GM19463 (cell line): ENCODE results near the gene WASF2.

ENCODE experiments used
- ATAC-seq: cut with Tn5 transposase; IDR thresholded peaks from one replicate; pipeline ENCODE4 v1.9.1; 2021; ENCODE audit warnings: mild to moderate bottlenecking, moderate library complexity; ENCODE audit not compliant: unreplicated experiment

Gene WASF2

GRCh38 chr1:27522432-27523336, 32.7 kb upstream of the WASF2 start:
- ATAC-seq = no peak

- no peak for ATAC-seq
Observed at GRCh38 chr1:27521861-27522431, 32.0 kb upstream of the WASF2 start.

- ATAC-seq = no peak
Observed at GRCh38 chr1:27521336-27521831, 31.4 kb upstream of the WASF2 start.

- no peak for ATAC-seq
Observed at GRCh38 chr1:27520651-27521050, 30.7 kb upstream of the WASF2 start.

- no peak for ATAC-seq
Observed at GRCh38 chr1:27519331-27520258, 29.6 kb upstream of the WASF2 start.

GRCh38 chr1:27518808-27519207, 28.8 kb upstream of the WASF2 start:
- no peak for ATAC-seq

- ATAC-seq = no peak
Observed at GRCh38 chr1:27517907-27518718, 28.1 kb upstream of the WASF2 start.

- no peak for ATAC-seq
Observed at GRCh38 chr1:27517301-27517700, 27.3 kb upstream of the WASF2 start.

GRCh38 chr1:27515626-27516025, 25.7 kb upstream of the WASF2 start:
- ATAC-seq = no peak

GRCh38 chr1:27513958-27514357, 24.0 kb upstream of the WASF2 start:
- no peak for ATAC-seq

GRCh38 chr1:27513528-27513927, 23.6 kb upstream of the WASF2 start:
- ATAC-seq = no peak

- ATAC-seq = no peak
Observed at GRCh38 chr1:27509127-27510080, 19.4 kb upstream of the WASF2 start.

- no peak for ATAC-seq
Observed at GRCh38 chr1:27507960-27508665, 18.1 kb upstream of the WASF2 start.

- no peak for ATAC-seq
Observed at GRCh38 chr1:27506703-27507102, 16.7 kb upstream of the WASF2 start.

GRCh38 chr1:27505420-27505680, 15.4 kb upstream of the WASF2 start:
- no peak for ATAC-seq

- ATAC-seq = no peak
Observed at GRCh38 chr1:27504588-27505419, 14.8 kb upstream of the WASF2 start.

GRCh38 chr1:27503844-27504587, 14.0 kb upstream of the WASF2 start:
- ATAC-seq = no peak
